Gastrocnemius medialis (tissue), 4 donors: ENCODE results near the gene ENPP5. TPM values are rescaled to one million over a fixed set of nuclear protein-coding genes. Genes with fewer than 3 reads are reported as not detected.
"Not testable (repeated sequence)": the region's sequence is repeated elsewhere in the genome, so short reads cannot be mapped to it uniquely, and the experiment has no call there.

Source experiments
- ATAC-seq, 2 donors: fragments of 150-250 bp; one replicate each; pipeline ENCODE4 v1.9.1; 2016
- DNase-seq, 2 donors: peaks; one replicate each; pipeline ENCODE4 v3.0.0-alpha.2; 2019
- H3K27ac ChIP-seq, 4 donors: fragments of 200-600 bp; sonication (generic); 1 replicate in 1 of 4; 2 replicates in 3 of 4; pipeline ENCODE4 v1.5.1; 2016 to 2018; ENCODE audit warnings: mild to moderate bottlenecking in 2 of 4, moderate library complexity in 1 of 4
- H3K27me3 ChIP-seq, 3 donors: fragments of 200-600 bp; sonication (generic) in 2 of 3; 1 replicate in 1 of 3; 2 replicates in 2 of 3; pipeline versions ENCODE4 v1.5.1 to v1.6.0; 2016 to 2019; ENCODE audit warnings: mild to moderate bottlenecking in 1 of 3, moderate library complexity in 1 of 3
- H3K36me3 ChIP-seq, 2 donors: fragments of 200-600 bp; sonication (generic) in 1 of 2; one replicate each; pipeline ENCODE4 v1.5.1; 2017 to 2018
- H3K4me1 ChIP-seq, 2 donors: fragments of 200-600 bp; sonication (generic) in 1 of 2; one replicate each; pipeline ENCODE4 v1.5.1; 2016 to 2017; ENCODE audit warnings: mild to moderate bottlenecking in 2 of 2
- H3K4me3 ChIP-seq, 4 donors: fragments of 200-600 bp; sonication (generic) in 3 of 4; 1 replicate in 1 of 4; 2 replicates in 3 of 4; pipeline ENCODE4 v1.5.1; 2016 to 2019; ENCODE audit warnings: mild to moderate bottlenecking in 2 of 4
- H3K9me3 ChIP-seq, 3 donors: fragments of 200-600 bp; sonication (generic) in 2 of 3; 1 replicate in 1 of 3; 2 replicates in 2 of 3; pipeline ENCODE4 v1.5.1; 2016 to 2019
- POLR2A ChIP-seq, 2 donors: fragments of 450-650 bp; IDR thresholded peaks; one replicate each; pipeline ENCODE4 v1.6.1; 2017; ENCODE audit warnings: antibody characterized with exemption in 2 of 2, mild to moderate bottlenecking in 2 of 2, moderate library complexity in 2 of 2
- in situ Hi-C, 4 donors: fragments of 200-750 bp; cut with MboI; loops; one replicate each; pipeline versions ENCODE4 v1.15.0 to v1.8.0; 2017; ENCODE audit warnings: low sequenced_read_pairs in 4 of 4
- intact Hi-C: fragments of 100-400 bp; cut with DNase I; formaldehyde crosslinking; loops from one replicate; pipeline ENCODE4 v1.15.1; 2023; ENCODE audit warnings: low total_unique reads
- total RNA-seq, 4 donors: library from RNA; depleted of rRNA; stranded (reverse); fragments of >200 nt; gene quantifications; one replicate each; pipeline versions ENCODE4 v1.1.0 to v1.2.3, GENCODE V29; 2016
- TF ChIP-seq, protein P1 (sequence below), 5 experiments: fragments of 450-650 bp in 3 of 5; fragments of 200-600 bp in 2 of 5; sonication (generic) in 2 of 5; IDR thresholded peaks in 4 of 5; conservative IDR thresholded peaks in 1 of 5; 1 replicate in 4 of 5; 2 replicates in 1 of 5; pipeline ENCODE4 v1.5.1; 2016 to 2019; ENCODE audit warnings: antibody characterized with exemption in 5 of 5, mild to moderate bottlenecking in 3 of 5, moderate library complexity in 3 of 5

The ENPP5 gene
- total RNA-seq, 4 donors from 2014 or later = 9.9 to 28.3 (median 19.2) TPM

DNA sequence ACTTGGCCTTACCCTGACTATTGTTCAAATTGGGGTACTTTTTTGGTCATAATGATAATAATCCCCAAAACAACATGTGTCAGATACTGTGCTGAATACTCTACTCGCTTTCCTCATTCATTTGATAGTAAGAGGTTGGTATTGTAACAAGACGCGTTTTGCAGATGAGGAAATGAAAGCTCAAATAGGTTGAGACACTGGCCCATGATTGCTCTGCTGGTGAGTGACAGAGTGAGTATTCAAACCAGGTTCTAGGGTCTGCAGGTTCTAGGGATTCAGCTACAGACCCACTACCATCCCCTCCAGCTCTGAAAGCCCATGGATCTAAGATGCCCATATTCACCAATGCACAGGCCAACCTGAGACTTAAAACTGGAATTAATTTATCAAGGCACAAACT is 42.3 kb downstream of the ENPP5 start:
- H3K36me3 ChIP-seq = no peaks in the 10 kb centered on the region
- intact Hi-C loops (loop anchor here (2.0 to 5.0 kb wide), 4 partner anchors 24 to 76 kb away; partner anchors contain the start of gene ENPP5), in situ Hi-C loops (no loop called here)
- peak overlapping the region; percentile 72 to 97 (median 88) for H3K4me3 ChIP-seq
- no peak for ATAC-seq
- DNase-seq = no peak
- peak overlapping the region; percentile 3 to 92 (median 90) for H3K27ac ChIP-seq
- no peaks in the 10 kb centered on the region for H3K27me3 ChIP-seq
- H3K9me3 ChIP-seq = no peaks in the 10 kb centered on the region
- TF ChIP-seq, protein P1, sequence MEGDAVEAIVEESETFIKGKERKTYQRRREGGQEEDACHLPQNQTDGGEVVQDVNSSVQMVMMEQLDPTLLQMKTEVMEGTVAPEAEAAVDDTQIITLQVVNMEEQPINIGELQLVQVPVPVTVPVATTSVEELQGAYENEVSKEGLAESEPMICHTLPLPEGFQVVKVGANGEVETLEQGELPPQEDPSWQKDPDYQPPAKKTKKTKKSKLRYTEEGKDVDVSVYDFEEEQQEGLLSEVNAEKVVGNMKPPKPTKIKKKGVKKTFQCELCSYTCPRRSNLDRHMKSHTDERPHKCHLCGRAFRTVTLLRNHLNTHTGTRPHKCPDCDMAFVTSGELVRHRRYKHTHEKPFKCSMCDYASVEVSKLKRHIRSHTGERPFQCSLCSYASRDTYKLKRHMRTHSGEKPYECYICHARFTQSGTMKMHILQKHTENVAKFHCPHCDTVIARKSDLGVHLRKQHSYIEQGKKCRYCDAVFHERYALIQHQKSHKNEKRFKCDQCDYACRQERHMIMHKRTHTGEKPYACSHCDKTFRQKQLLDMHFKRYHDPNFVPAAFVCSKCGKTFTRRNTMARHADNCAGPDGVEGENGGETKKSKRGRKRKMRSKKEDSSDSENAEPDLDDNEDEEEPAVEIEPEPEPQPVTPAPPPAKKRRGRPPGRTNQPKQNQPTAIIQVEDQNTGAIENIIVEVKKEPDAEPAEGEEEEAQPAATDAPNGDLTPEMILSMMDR (IDR thresholded peaks at IDR 0.05 in 4 of 5, conservative IDR thresholded peaks at IDR 0.05 in 1 of 5) = no peak
- TF ChIP-seq POLR2A (IDR thresholded peaks at IDR 0.05) = no peak
- H3K4me1 ChIP-seq = peaks cover 24 to 25% of the 10 kb centered on the region in 2 donors

DNA sequence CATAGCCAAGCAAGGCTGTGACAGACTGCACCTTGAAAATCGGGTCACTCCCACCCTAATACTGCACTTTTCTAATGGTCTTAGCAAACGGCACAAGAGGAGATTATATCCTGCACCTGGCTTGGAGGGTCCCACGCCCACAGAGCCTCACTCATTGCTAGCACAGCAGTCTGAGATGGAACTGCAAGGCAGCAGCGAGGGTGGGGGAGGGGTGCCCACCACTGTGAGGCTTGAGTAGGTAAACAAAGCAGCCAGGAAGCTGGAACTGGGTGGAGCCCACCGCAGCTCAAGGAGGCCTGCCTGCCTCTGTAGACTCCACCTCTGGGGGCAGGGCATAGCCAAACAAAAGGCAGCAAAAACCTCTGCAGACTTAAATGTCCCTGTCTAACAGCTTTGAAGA is 51.1 kb downstream of the ENPP5 start:
- intact Hi-C loops, H3K27ac ChIP-seq, H3K36me3 ChIP-seq, H3K9me3 ChIP-seq, H3K4me3 ChIP-seq, H3K27me3 ChIP-seq, ATAC-seq, in situ Hi-C loops, DNase-seq: not testable (repeated sequence)
- peaks cover 3 to 14% of the 10 kb centered on the region in 2 donors for H3K4me1 ChIP-seq

DNA sequence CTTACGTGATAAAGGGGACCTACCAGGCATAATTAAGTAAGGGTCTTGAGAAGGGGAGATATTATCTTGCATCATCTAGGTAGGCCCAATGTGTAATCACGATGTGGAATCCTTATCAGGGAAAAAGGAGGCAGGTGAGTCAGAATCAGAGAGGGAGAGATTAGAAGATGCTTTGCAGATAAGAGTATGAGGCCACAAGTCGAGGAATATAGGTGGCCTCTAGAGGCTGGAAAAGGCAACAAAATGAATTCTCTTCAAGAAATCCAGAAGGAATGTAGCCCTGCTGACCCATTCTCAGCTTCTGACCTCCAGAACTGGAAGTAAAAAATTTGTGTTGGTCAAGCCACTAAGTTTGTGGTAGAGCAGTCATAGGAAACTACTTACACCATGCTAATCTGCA is 51.9 kb downstream of the ENPP5 start:
- Histone ChIP-seq H3K27me3 (no peaks in the 10 kb centered on the region), H3K27ac (no peak overlapping the region), H3K9me3 (no peaks in the 10 kb centered on the region), H3K36me3 (no peaks in the 10 kb centered on the region), H3K4me1 (peaks cover 3 to 14% of the 10 kb centered on the region in 2 donors), H3K4me3 (no peak overlapping the region)
- ATAC-seq (no peak), DNase-seq (no peak)
- in situ Hi-C loops (no loop called here), intact Hi-C loops (no loop called here)
- TF ChIP-seq, protein P1 (IDR thresholded peaks at IDR 0.05 in 4 of 5, conservative IDR thresholded peaks at IDR 0.05 in 1 of 5) = no peak
- no peak for TF ChIP-seq POLR2A (IDR thresholded peaks at IDR 0.05)

DNA sequence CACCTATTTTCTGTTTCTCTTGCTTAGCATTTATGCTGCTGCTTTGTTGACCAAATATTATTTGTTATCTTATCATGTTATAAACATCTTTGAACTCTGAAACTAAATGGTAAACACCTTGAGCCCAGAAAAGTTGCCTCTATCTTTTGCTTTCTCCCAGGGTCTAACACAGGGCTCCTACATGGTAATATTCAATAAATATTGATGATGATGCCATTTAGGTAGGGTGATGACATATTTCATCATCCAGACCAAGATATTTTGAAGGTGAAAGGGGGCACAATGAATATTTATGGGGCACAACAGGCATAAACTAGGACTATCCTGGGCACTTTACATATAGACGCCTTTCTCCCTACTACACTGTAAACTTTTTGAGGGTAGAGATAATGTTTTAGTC is 52.6 kb downstream of the ENPP5 start:
- no peak overlapping the region for H3K4me3 ChIP-seq

DNA sequence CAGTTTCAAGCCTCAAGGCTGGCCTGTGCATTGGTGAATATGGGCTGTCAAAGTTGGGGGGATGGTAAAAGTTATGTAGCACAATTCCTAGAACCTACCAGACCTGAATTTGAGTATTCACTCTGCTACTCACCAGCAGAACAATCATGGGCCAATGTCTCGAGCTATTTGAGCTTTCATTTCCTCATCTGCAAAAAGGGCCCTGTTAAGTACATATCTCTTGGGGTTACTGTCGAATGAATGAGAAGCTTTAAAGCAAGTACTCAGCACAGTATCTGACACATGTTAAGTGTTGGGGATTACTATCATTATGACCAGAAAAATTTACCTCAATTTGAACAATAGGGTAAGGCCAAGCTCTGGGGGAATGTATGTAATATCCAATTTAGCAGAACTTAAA is 54.5 kb downstream of the ENPP5 start:
- H3K9me3 ChIP-seq = no peaks in the 10 kb centered on the region
- intact Hi-C loops = no loop called here
- TF ChIP-seq, protein P1 (IDR thresholded peaks at IDR 0.05 in 4 of 5, conservative IDR thresholded peaks at IDR 0.05 in 1 of 5) = no peak
- TF ChIP-seq POLR2A (IDR thresholded peaks at IDR 0.05) = no peak
- H3K27ac ChIP-seq = no peak overlapping the region
- H3K27me3 ChIP-seq = no peaks in the 10 kb centered on the region
- ATAC-seq (no peak), DNase-seq (no peak)
- in situ Hi-C loops = no loop called here
- H3K36me3 ChIP-seq = no peaks in the 10 kb centered on the region
- peaks cover 3 to 14% of the 10 kb centered on the region in 2 donors for H3K4me1 ChIP-seq
- H3K4me3 ChIP-seq = no peak overlapping the region

More for the DNA sequence above, 52.6 kb downstream of the ENPP5 start:
- ATAC-seq (no peak), DNase-seq (no peak)
- H3K9me3 ChIP-seq = no peaks in the 10 kb centered on the region
- in situ Hi-C loops (no loop called here), intact Hi-C loops (no loop called here)
- TF ChIP-seq, protein P1 (IDR thresholded peaks at IDR 0.05 in 4 of 5, conservative IDR thresholded peaks at IDR 0.05 in 1 of 5) = no peak
- TF ChIP-seq POLR2A (IDR thresholded peaks at IDR 0.05) = no peak
- H3K4me1 ChIP-seq = peaks cover 3 to 14% of the 10 kb centered on the region in 2 donors
- H3K27me3 ChIP-seq = no peaks in the 10 kb centered on the region
- H3K36me3 ChIP-seq = no peaks in the 10 kb centered on the region
- no peak overlapping the region for H3K27ac ChIP-seq
